ENCODE measurements around the gene GGCT. TPM values are rescaled to one million over a fixed set of nuclear protein-coding genes. Genes with fewer than 3 reads are reported as not detected.

Gene GGCT
- total RNA-seq, 1 experiment from 2014 or later: 67.6 TPM

GRCh38 chr7:30476459-30477145, 28.0 kb downstream of the GGCT start:
- Histone ChIP-seq H3K4me1 (ENCODE audit: insufficient read depth, low read length) (peaks cover 12% of the 10 kb centered on the region; the same call in 1 of the 2 replicates), H3K9me2 (replicated peaks; ENCODE audit: low read length) (no peaks in the 10 kb centered on the region), H3K4me2 (ENCODE audit: low read length) (peak overlapping the region; percentile 97; the same call in 1 of the 2 replicates), H3K9me3 (ENCODE audit: low read length) (no peaks in the 10 kb centered on the region), H3K9ac (ENCODE audit: low read length) (no peak overlapping the region), H3K36me3 (ENCODE audit: low read depth, low read length) (no peaks in the 10 kb centered on the region), H2AFZ (ENCODE audit: low read length) (no peak overlapping the region), H3K4me3 (ENCODE audit: low read length) (peak overlapping the region; percentile 87; the same call in 1 of the 2 replicates), H3F3A (ENCODE audit: low read length, unreplicated experiment) (no peaks in the 10 kb centered on the region), H3K27me3 (ENCODE audit: low read length) (no peaks in the 10 kb centered on the region), H3K79me2 (ENCODE audit: low read length) (peaks cover 44% of the 10 kb centered on the region), H3K27ac (ENCODE audit: low read length) (no peak overlapping the region), H4K20me1 (ENCODE audit: low read length) (no peaks in the 10 kb centered on the region)
- ChIA-PET POLR2A (ENCODE audit: unreplicated experiment) (no interaction called here), CTCF (no interaction called here)
- intact Hi-C loops (cut with micrococcal nuclease): no loop called here
- no peak for TF ChIP-seq EZH2 (IDR thresholded peaks at IDR 0.05; ENCODE audit: low read length, unreplicated experiment)
- no peak for TF ChIP-seq CTCF (conservative IDR thresholded peaks at IDR 0.05; ENCODE audit: low read depth, low read length)
- no peak for TF ChIP-seq EZH2phosphoT487 (IDR thresholded peaks at IDR 0.05; ENCODE audit: borderline replicate concordance, low read length)
- ATAC-seq: no peak
- no peak for DNase-seq
- BruUV-seq (replicated peaks): no TSS peak

GRCh38 chr7:30475580-30475979, 29.0 kb downstream of the GGCT start:
- no peak overlapping the region for H3K4me2 ChIP-seq (ENCODE audit: low read length)
- no peak overlapping the region for H3K27ac ChIP-seq (ENCODE audit: low read length)
- peaks cover 44% of the 10 kb centered on the region for H3K79me2 ChIP-seq (ENCODE audit: low read length)
- no peak for TF ChIP-seq EZH2 (IDR thresholded peaks at IDR 0.05; ENCODE audit: low read length, unreplicated experiment)
- no peak for TF ChIP-seq EZH2phosphoT487 (IDR thresholded peaks at IDR 0.05; ENCODE audit: borderline replicate concordance, low read length)
- TF ChIP-seq CTCF (conservative IDR thresholded peaks at IDR 0.05; ENCODE audit: low read depth, low read length): no peak
- no peak for ATAC-seq
- no peaks in the 10 kb centered on the region for H3F3A ChIP-seq (ENCODE audit: low read length, unreplicated experiment)
- BruUV-seq (replicated peaks): no TSS peak
- no peaks in the 10 kb centered on the region for H3K9me3 ChIP-seq (ENCODE audit: low read length)
- ChIA-PET POLR2A (ENCODE audit: unreplicated experiment) (no interaction called here), CTCF (no interaction called here)
- no peak overlapping the region for H3K4me3 ChIP-seq (ENCODE audit: low read length)
- no peak for DNase-seq
- H4K20me1 ChIP-seq (ENCODE audit: low read length): no peaks in the 10 kb centered on the region
- no peaks in the 10 kb centered on the region for H3K27me3 ChIP-seq (ENCODE audit: low read length)
- H3K36me3 ChIP-seq (ENCODE audit: low read depth, low read length): no peaks in the 10 kb centered on the region
- peaks cover 14% of the 10 kb centered on the region; the same call in 1 of the 2 replicates for H3K4me1 ChIP-seq (ENCODE audit: insufficient read depth, low read length)
- intact Hi-C loops (cut with micrococcal nuclease): no loop called here
- no peak overlapping the region for H3K9ac ChIP-seq (ENCODE audit: low read length)
- no peaks in the 10 kb centered on the region for H3K9me2 ChIP-seq (replicated peaks; ENCODE audit: low read length)
- no peak overlapping the region for H2AFZ ChIP-seq (ENCODE audit: low read length)

GRCh38 chr7:30474893-30475292, 29.7 kb downstream of the GGCT start:
- CTCF ChIA-PET: no interaction called here
- Histone ChIP-seq H3K4me3 (ENCODE audit: low read length) (no peak overlapping the region), H3K9me2 (replicated peaks; ENCODE audit: low read length) (no peaks in the 10 kb centered on the region), H4K20me1 (ENCODE audit: low read length) (no peaks in the 10 kb centered on the region), H3K9me3 (ENCODE audit: low read length) (no peaks in the 10 kb centered on the region), H3K27me3 (ENCODE audit: low read length) (no peaks in the 10 kb centered on the region), H3K4me2 (ENCODE audit: low read length) (no peak overlapping the region), H3K4me1 (ENCODE audit: insufficient read depth, low read length) (peaks cover 16% of the 10 kb centered on the region; the same call in 1 of the 2 replicates), H3K36me3 (ENCODE audit: low read depth, low read length) (no peaks in the 10 kb centered on the region), H3F3A (ENCODE audit: low read length, unreplicated experiment) (no peaks in the 10 kb centered on the region), H3K9ac (ENCODE audit: low read length) (no peak overlapping the region), H3K27ac (ENCODE audit: low read length) (no peak overlapping the region), H3K79me2 (ENCODE audit: low read length) (peaks cover 44% of the 10 kb centered on the region), H2AFZ (ENCODE audit: low read length) (no peak overlapping the region)
- BruUV-seq (replicated peaks): no TSS peak
- DNase-seq (no peak), ATAC-seq (no peak)
- no peak for TF ChIP-seq EZH2phosphoT487 (IDR thresholded peaks at IDR 0.05; ENCODE audit: borderline replicate concordance, low read length)
- no peak for TF ChIP-seq EZH2 (IDR thresholded peaks at IDR 0.05; ENCODE audit: low read length, unreplicated experiment)
- no peak for TF ChIP-seq CTCF (conservative IDR thresholded peaks at IDR 0.05; ENCODE audit: low read depth, low read length)
- POLR2A ChIA-PET (ENCODE audit: unreplicated experiment): no interaction called here
- intact Hi-C loops (cut with micrococcal nuclease): no loop called here
